CMK (cell line): ENCODE results near the gene FXYD4.
"Not testable (repeated sequence)": the region's sequence is repeated elsewhere in the genome, so short reads cannot be mapped to it uniquely, and the experiment has no call there.

Experiments
- DNase-seq: peaks from one replicate; pipeline ENCODE4 v3.0.0-alpha.2; 2010; ENCODE audit warnings: low read depth

Gene FXYD4

GRCh38 chr10:43376046-43376635, 4.7 kb downstream of the FXYD4 start:
- no peak for DNase-seq

GRCh38 chr10:43376828-43377423, 5.5 kb downstream of the FXYD4 start:
- DNase-seq: no peak

GRCh38 chr10:43377424-43377883, 6.0 kb downstream of the FXYD4 start:
- no peak for DNase-seq

- DNase-seq: no peak
These were observed 9.3 kb downstream of the FXYD4 start for GRCh38 chr10:43380610-43381222.

GRCh38 chr10:43383204-43383971, 12.0 kb downstream of the FXYD4 start:
- DNase-seq: no peak

- DNase-seq: no peak
These were observed 13.1 kb downstream of the FXYD4 start for GRCh38 chr10:43384252-43385221.

- DNase-seq: no peak
These were observed 14.1 kb downstream of the FXYD4 start for GRCh38 chr10:43385412-43386004.

GRCh38 chr10:43386549-43386948, 15.1 kb downstream of the FXYD4 start:
- no peak for DNase-seq

- no peak for DNase-seq
These were observed 15.7 kb downstream of the FXYD4 start for GRCh38 chr10:43386981-43387677.

- DNase-seq: no peak
These were observed 16.2 kb downstream of the FXYD4 start for GRCh38 chr10:43387678-43388032.

GRCh38 chr10:43389867-43390266, 18.4 kb downstream of the FXYD4 start:
- DNase-seq: no peak

GRCh38 chr10:43390333-43390732, 18.9 kb downstream of the FXYD4 start:
- DNase-seq: no peak

- no peak for DNase-seq
These were observed 19.3 kb downstream of the FXYD4 start for GRCh38 chr10:43390759-43391158.

- no peak for DNase-seq
These were observed 20.1 kb downstream of the FXYD4 start for GRCh38 chr10:43391496-43391895.

- DNase-seq: no peak
These were observed 21.3 kb downstream of the FXYD4 start for GRCh38 chr10:43392748-43393147.

- DNase-seq: not testable (repeated sequence)
These were observed 21.8 kb downstream of the FXYD4 start for GRCh38 chr10:43393186-43393585.

- DNase-seq: no peak
These were observed 22.3 kb downstream of the FXYD4 start for GRCh38 chr10:43393606-43394360.

GRCh38 chr10:43394868-43395267, 23.4 kb downstream of the FXYD4 start:
- DNase-seq: no peak

- DNase-seq: no peak
These were observed 24.2 kb downstream of the FXYD4 start for GRCh38 chr10:43395571-43396060.
